ENCODE data around the gene DPYD.
A peak's percentile ranks its signal among the peaks of the same experiment; 100 is the strongest.

The DPYD gene

DNA sequence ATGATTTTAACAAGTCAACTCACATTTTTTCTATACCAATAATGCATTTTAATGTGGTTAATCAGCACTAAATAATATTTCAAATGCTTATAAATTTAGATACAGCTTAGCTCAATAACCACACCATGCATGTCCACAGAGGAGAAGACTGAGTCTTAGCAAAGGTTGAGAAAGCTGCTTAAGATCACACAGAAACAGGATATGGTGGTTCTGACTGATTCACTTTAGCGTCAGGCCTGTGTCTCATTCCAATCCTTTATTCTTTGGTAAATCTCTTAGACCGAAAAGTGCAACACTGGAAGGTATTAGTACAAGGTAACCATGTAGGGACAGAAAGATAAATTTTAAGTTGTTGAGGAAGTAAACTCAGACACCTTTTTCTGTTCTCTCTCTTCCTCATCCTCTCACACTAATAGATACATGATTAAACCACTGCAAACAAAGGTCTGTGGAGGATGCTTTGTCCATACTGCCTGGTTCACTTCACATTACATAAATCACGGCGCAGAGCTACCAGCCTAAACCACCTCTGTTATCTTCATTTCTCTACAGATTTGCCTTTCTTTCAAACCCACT is 139.0 kb downstream of the DPYD start:
- DNase-seq: no peak

GRCh38 chr1:97780884-97781283 is 139.9 kb downstream of the DPYD start:
- no peak for DNase-seq

GRCh38 chr1:97778718-97779117 is 142.1 kb downstream of the DPYD start:
- no peak for DNase-seq

DNA sequence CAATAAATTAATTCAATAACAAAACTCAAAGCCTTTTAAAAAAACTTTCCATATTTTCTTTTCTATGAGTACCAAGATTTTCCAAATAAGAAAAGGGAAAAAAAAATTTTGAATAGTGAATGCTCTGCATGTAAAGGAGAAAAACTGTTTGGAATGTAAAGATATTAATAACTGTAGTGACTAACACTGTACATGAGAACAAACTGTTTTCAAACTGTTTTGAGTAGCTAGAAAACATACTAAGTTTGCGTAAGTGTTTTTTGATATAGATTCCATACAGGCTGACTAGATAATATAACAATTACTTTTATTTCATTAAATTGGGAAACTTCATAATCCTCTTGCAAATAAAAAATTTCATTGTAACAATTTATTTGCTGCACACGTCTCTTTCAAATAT is 150.5 kb downstream of the DPYD start:
- DNase-seq: no peak

- DNase-seq: no peak
Observed at GRCh38 chr1:97767381-97767780, 153.5 kb downstream of the DPYD start.

- DNase-seq: no peak
Observed at GRCh38 chr1:97764991-97765390, 155.8 kb downstream of the DPYD start.

DNA sequence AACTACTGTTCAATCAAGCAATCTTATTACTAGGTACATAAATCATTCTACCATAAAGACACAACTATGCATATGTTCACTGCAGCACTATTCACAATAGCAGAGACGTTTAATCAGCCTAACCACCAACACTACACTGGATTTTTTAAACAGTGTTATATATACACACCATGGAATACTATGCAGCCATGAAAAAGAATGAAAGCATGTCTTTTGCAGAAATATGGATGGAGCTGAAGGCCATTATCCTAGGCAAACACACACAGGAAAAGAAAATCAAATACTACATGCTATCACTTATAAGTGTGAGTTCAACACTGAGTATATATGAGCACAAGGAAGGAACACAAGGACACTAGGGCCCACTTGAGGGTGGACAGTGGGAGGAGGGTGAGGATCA is 159.2 kb downstream of the DPYD start:
- DNase-seq: no peak

DNA sequence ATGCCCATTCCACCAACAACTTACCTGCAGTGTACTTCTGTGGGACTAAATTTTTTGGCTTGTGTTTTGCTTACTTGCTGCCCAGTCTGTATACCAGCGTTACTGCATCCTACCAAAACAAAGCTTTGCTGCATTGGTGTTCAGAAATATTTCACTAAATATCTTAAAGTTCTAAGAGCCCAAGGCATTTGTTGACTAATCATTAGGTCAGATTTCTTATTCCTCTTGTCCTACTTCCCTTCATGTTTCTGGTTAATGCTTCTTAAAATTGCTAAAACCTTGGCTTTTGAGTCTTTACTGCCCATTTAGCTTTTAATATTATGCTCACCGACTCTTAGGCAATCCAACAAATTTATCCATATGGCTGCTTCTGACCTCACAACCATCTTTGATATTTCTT is 161.8 kb downstream of the DPYD start:
- no peak for DNase-seq

- DNase-seq: no peak
Observed at GRCh38 chr1:97758541-97759057, 162.2 kb downstream of the DPYD start.

DNA sequence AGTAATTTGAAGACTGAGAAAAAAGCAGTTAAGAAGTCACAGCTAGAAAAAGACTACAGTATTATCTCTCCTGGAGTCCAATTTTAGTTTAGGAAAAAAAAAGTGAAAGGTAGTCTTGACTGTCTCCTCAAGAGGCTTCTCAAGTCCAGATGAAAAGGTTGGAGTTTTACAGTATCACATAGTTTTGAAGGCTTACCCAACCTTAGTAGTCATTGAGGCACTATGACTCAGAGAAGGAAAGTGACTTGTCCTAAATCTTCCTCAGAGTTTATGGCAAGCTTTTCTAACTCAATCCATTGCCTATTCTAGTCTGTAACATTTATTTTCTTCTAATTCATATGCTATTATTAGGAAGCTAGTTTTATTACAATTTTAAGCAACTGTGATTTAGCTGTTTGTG is 174.9 kb downstream of the DPYD start:
- no peak for DNase-seq

GRCh38 chr1:97744977-97745376 is 175.9 kb downstream of the DPYD start:
- DNase-seq: no peak

GRCh38 chr1:97743129-97743528 is 177.7 kb downstream of the DPYD start:
- DNase-seq: peak; percentile 43 to 78

GRCh38 chr1:97740891-97741290 is 179.9 kb downstream of the DPYD start:
- no peak for DNase-seq

DNA sequence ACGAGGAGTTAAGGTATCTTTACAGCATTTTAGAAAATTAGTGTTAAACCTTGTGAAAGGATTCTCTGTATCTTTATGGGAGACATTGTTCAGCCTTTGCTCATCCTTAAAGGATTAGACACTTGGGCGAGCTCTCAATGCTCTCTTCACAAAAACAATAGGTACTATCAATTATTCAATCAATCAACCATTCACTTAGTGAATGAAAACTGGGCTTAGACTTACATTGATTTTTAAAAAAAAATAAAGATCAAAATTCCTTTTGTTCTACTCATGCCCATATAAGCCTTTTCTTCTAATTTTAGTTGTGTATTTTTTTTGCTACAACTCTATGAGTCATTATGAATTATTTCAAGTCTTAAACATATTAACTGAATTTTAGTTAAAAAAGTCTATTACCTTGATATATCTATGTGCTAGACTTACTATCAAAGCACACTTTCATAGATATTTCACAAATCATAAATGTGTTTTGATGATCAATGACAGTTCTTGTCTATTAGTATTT is 181.2 kb downstream of the DPYD start:
- no peak for DNase-seq

- DNase-seq: no peak
Observed at GRCh38 chr1:97738270-97738669, 182.6 kb downstream of the DPYD start.

DNA sequence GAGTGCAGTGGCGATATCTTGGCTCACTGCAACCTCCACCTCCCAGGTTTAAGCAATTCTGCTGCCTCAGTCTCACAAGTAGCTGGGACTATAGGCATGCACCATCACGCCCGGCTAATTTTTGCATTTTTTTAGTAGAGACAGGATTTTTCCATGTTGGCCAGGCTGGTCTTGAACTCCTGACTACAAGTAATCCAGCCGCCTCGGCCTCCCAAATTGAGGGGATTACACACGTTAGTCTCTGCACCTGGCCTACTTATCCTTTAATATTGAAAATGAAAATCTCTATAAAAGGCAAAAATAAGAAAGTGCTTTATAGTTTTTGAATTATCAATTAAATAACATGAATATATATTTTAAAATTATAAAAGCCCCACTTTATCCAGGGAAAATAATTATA is 190.6 kb downstream of the DPYD start:
- DNase-seq: no peak

DNA sequence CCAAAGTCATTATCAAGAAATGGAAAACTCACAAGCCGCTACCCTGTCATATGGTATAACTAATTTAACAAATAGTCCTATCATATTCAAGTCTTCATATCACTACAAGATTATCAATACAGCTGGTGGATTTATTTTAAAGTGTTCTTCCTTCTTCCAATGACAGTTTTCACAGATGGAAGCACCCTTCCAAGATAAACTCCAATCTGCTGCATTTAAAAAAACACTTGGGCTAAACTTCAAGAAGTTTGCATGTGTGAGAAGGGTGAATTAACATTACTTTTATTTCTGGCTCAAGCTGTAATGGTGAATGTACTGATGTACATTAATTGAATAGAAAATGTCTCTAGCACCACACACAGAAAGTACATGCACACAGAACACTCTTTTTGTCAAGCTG is 192.4 kb downstream of the DPYD start:
- DNase-seq: peak in 1 of 2 experiments; percentile 26

DNA sequence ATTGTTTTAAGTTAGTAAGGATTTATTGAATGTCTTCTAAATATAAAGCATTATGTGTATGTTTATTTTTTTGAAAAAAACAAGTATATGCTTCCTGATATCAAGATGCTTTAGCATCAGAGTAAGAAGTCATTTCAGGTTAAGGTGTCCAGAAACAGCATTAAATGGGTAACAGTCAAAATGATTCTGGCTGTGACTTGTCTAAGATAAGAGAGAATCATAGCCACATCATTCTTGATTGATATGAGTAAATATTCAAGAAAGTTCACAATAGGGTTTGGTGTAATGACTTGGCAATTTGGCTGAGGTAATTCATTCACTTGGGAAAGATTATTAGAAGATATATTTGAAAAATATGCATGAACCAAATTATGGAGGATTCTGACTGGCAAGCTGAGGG is 193.8 kb downstream of the DPYD start:
- DNase-seq: no peak

DNA sequence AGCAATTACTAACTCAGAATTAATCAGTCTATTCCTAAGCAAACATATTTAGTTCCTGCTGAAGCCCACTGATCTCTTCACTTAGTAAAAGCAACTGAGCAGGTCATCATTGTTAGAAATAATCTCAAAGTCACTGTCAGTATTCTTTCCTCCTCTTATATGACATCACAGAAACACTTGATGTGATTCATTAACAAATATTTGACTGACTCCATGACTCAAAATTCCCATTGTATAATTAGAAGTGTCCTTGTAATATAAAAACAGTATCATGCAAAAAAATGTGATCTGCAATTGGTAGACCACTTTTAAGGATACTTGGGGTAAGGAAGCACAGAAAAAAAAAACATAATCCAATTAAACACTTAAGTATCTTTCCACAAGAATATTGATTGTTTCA is 194.4 kb downstream of the DPYD start:
- DNase-seq: no peak

- DNase-seq: no peak
Observed at GRCh38 chr1:97721221-97721620, 199.6 kb downstream of the DPYD start.

- no peak for DNase-seq
Observed at GRCh38 chr1:97712980-97713379, 207.9 kb downstream of the DPYD start.

- no peak for DNase-seq
Observed at GRCh38 chr1:97711858-97712257, 209.0 kb downstream of the DPYD start.

- DNase-seq: no peak
Observed at GRCh38 chr1:97693601-97694000, 227.2 kb downstream of the DPYD start.

GRCh38 chr1:97691325-97691724 is 229.5 kb downstream of the DPYD start:
- no peak for DNase-seq

- no peak for DNase-seq
Observed at GRCh38 chr1:97685360-97685759, 235.5 kb downstream of the DPYD start.
